Endothelial cell of umbilical vein (primary cell): ENCODE measurements around the gene TMEM63B. TPM values are rescaled to one million over a fixed set of nuclear protein-coding genes. Genes with fewer than 3 reads are reported as not detected.

Experiments used
- BruUV-seq: library from RNA; stranded (reverse); fragments of 400-500 nt; replicated peaks from 2 replicates; lab custom pipeline; 2021; lab: Mats Ljungman, UMichigan
- CTCF ChIA-PET: fragments of 300-600, 350-600 bp; sonication (Branson Sonifier 250); formaldehyde crosslinking; loops from one replicate; lab custom pipeline; 2021; ENCODE audit warnings: antibody characterized with exemption, inconsistent platforms; lab: Charles Lee
- POLR2A ChIA-PET: fragments of 300-600, 350-600 bp; sonication (Branson Sonifier 250); formaldehyde crosslinking; loops from one replicate; lab custom pipeline; 2021; ENCODE audit warnings: antibody characterized with exemption, inconsistent platforms; lab: Charles Lee
- DNase-seq: peaks from one replicate; pipeline ENCODE4 v3.0.0-alpha.2; 2011; ENCODE audit warnings: low read depth, low spot score
- FAIRE-seq: peaks from 2 replicates; lab custom pipeline; 2011; peaks lifted over from hg19 to GRCh38; lab: Jason Lieb, UNC
- H2AFZ ChIP-seq: 2 replicates; pipeline ENCODE4 v1.6.0; 2012; ENCODE audit warnings: low read depth, low read length, control low read depth, inconsistent platforms
- H3K27ac ChIP-seq: 2 replicates; pipeline ENCODE4 v1.5.1; 2011; ENCODE audit warnings: low read depth, mild to moderate bottlenecking, control low read depth, low read length, moderate library complexity; ENCODE audit not compliant: insufficient read depth
- H3K27me3 ChIP-seq, 2 experiments: 2 replicates each; pipeline versions ENCODE4 v1.6.0 to v1.6.1; 2011; ENCODE audit warnings: low read length in 2 of 2, mixed read lengths in 1 of 2; ENCODE audit not compliant: control insufficient read depth in 2 of 2, insufficient read depth in 2 of 2
- H3K36me3 ChIP-seq, 2 experiments: 2 replicates in 1 of 2; 3 replicates in 1 of 2; pipeline ENCODE4 v1.5.1; 2011; ENCODE audit warnings: low read length in 2 of 2, mild to moderate bottlenecking in 1 of 2, moderate library complexity in 1 of 2; ENCODE audit not compliant: control insufficient read depth in 2 of 2, insufficient read depth in 2 of 2; ENCODE audit errors: extremely low read depth in 1 of 2
- H3K4me1 ChIP-seq: 3 replicates; pipeline ENCODE4 v1.5.1; 2011; ENCODE audit warnings: mild to moderate bottlenecking, low read length; ENCODE audit not compliant: control insufficient read depth, insufficient read depth; ENCODE audit errors: extremely low read depth
- H3K4me2 ChIP-seq: 2 replicates; pipeline ENCODE4 v1.6.1; 2011; ENCODE audit warnings: low read length, control low read depth, mixed read lengths; ENCODE audit not compliant: insufficient read depth
- H3K4me3 ChIP-seq, 3 experiments: fragments of 200-600 bp in 1 of 3; sonication (generic), shearing (Covaris generic) in 1 of 3; replicated peaks in 1 of 3; 2 replicates each; pipeline ENCODE4 v1.5.1; 2011 to 2016; ENCODE audit warnings: control low read depth in 3 of 3, low read length in 3 of 3, mild to moderate bottlenecking in 2 of 3, inconsistent platforms in 1 of 3, low read depth in 1 of 3, moderate library complexity in 1 of 3; ENCODE audit not compliant: insufficient read depth in 1 of 3
- H3K79me2 ChIP-seq: 2 replicates; pipeline ENCODE4 v1.6.0; 2012; ENCODE audit warnings: low read length, inconsistent platforms; ENCODE audit not compliant: control insufficient read depth, insufficient read depth
- H3K9ac ChIP-seq: replicated peaks from 2 replicates; pipeline ENCODE3; 2011; ENCODE audit warnings: low read length, control low read depth; ENCODE audit not compliant: insufficient read depth; ENCODE audit errors: extremely low read depth
- H3K9me1 ChIP-seq: replicated peaks from 3 replicates; pipeline ENCODE4 v1.6.0; 2011; ENCODE audit warnings: mild to moderate bottlenecking, low read length; ENCODE audit not compliant: control insufficient read depth, insufficient read depth; ENCODE audit errors: extremely low read depth
- H3K9me3 ChIP-seq: replicated peaks from 2 replicates; pipeline ENCODE4 v1.5.1; 2012; ENCODE audit warnings: low read length, inconsistent platforms; ENCODE audit not compliant: control insufficient read depth, insufficient read depth
- H4K20me1 ChIP-seq: replicated peaks from 2 replicates; pipeline ENCODE3; 2011; ENCODE audit warnings: mild to moderate bottlenecking, low read length; ENCODE audit not compliant: control insufficient read depth, insufficient read depth; ENCODE audit errors: extremely low read depth
- CTCF ChIP-seq, 2 donors: IDR thresholded peaks; 1 replicate in 1 of 2; 2 replicates in 1 of 2; pipeline ENCODE4 v1.5.1; 2011; ENCODE audit warnings: low read length in 2 of 2, mild to moderate bottlenecking in 2 of 2, moderate library complexity in 2 of 2, control low read depth in 1 of 2, inconsistent platforms in 1 of 2, low read depth in 1 of 2; ENCODE audit not compliant: insufficient read depth in 1 of 2; ENCODE audit errors: extremely low read depth in 1 of 2
- EZH2 ChIP-seq: IDR thresholded peaks from 2 replicates; pipeline ENCODE4 v1.6.1; 2012; ENCODE audit warnings: borderline replicate concordance, low read depth, mild to moderate bottlenecking, moderate library complexity, low read length, inconsistent platforms; ENCODE audit not compliant: severe bottlenecking
- FOS ChIP-seq: IDR thresholded peaks from 2 replicates; pipeline ENCODE4 v1.6.1; 2011; ENCODE audit warnings: mild to moderate bottlenecking, low read length, moderate library complexity, borderline replicate concordance; ENCODE audit not compliant: insufficient read depth
- GATA2 ChIP-seq: IDR thresholded peaks from 2 replicates; pipeline ENCODE4 v1.7.0; 2011; ENCODE audit warnings: low read depth, mild to moderate bottlenecking, moderate library complexity, mixed read lengths, low read length; ENCODE audit not compliant: insufficient read length, insufficient read depth
- JUN ChIP-seq: IDR thresholded peaks from 2 replicates; pipeline ENCODE4 v1.6.1; 2011; ENCODE audit warnings: borderline replicate concordance, low read depth; ENCODE audit not compliant: insufficient read length, insufficient read depth
- MAX ChIP-seq: IDR thresholded peaks from 2 replicates; pipeline ENCODE4 v1.6.1; 2011; ENCODE audit not compliant: insufficient read depth, insufficient read length
- MYC ChIP-seq: IDR thresholded peaks from one replicate; pipeline ENCODE4 v1.6.1; 2011; ENCODE audit warnings: mild to moderate bottlenecking, low read depth, low read length
- POLR2A ChIP-seq: IDR thresholded peaks from 2 replicates; pipeline ENCODE4 v1.6.1; 2012; ENCODE audit warnings: low read depth, mild to moderate bottlenecking, control low read depth, low read length
- POLR2AphosphoS5 ChIP-seq: IDR thresholded peaks from 2 replicates; pipeline ENCODE4 v1.6.1; 2012; ENCODE audit warnings: low read depth, mild to moderate bottlenecking, control low read depth, low read length, moderate library complexity; ENCODE audit not compliant: insufficient read depth
- dilution Hi-C: fragments of 300-500 bp; cut with MboI; formaldehyde crosslinking; loops from one replicate; pipeline ENCODE4 v1.15.0; 2019; ENCODE audit warnings: low sequenced_read_pairs; ENCODE audit not compliant: extremely low pct_ligation_motif_present
- intact Hi-C: fragments of 100-400 bp; cut with micrococcal nuclease; formaldehyde crosslinking; loops from one replicate; pipeline ENCODE4 v1.10.0; 2022
- polyA plus RNA-seq, 4 experiments: library from polyadenylated mRNA; depleted of rRNA in 3 of 4; stranded (reverse) in 3 of 4; unstranded in 1 of 4; fragments of >200 nt; gene quantifications; 2 replicates each; pipeline versions ENCODE4 v1.2.1 to v1.2.3, GENCODE V29; 2011 to 2012; ENCODE audit warnings: missing spikeins in 1 of 4
- total RNA-seq: library from RNA; stranded (reverse); gene quantifications from 2 replicates; pipeline ENCODE4 v1.2.3, GENCODE V29; 2021

Gene TMEM63B
- total and polyA plus RNA-seq, 2 donors (not counting 3 experiments of a cell fraction or from before 2014, with no cell fraction given) = 49.7 to 56.1 TPM

GRCh38 chr6:44201638-44202303 is 74.4 kb downstream of the TMEM63B start:
- Histone ChIP-seq H3K4me1 (peaks cover 14% of the 10 kb centered on the region), H3K27ac (no peak overlapping the region), H3K9me3 (no peaks in the 10 kb centered on the region), H3K36me3 (no peaks in the 10 kb centered on the region), H3K9me1 (no peaks in the 10 kb centered on the region), H2AFZ (no peak overlapping the region), H3K27me3 (no peaks in the 10 kb centered on the region), H4K20me1 (no peaks in the 10 kb centered on the region), H3K4me2 (no peak overlapping the region), H3K79me2 (no peaks in the 10 kb centered on the region), H3K9ac (no peak overlapping the region), H3K4me3 (no peak overlapping the region)
- CTCF ChIA-PET = interaction anchor here (0.6 to 1.7 kb wide), 2 partner anchors 20 to 29 kb away, joined by 5 read pairs; no protein-coding TSS in a partner anchor
- dilution Hi-C loops = no loop called here
- DNase-seq (no peak), FAIRE-seq (no peak)
- intact Hi-C loops = no loop called here
- TF ChIP-seq POLR2A = no peak
- TF ChIP-seq CTCF (IDR thresholded peaks at IDR 0.05; ENCODE audit: extremely low read depth in 1 of 2, insufficient read depth in 1 of 2, low read depth in 1 of 2, low read length in 2 of 2) = no peak
- TF ChIP-seq GATA2 = no peak
- TF ChIP-seq JUN = no peak
- no peak for TF ChIP-seq MYC
- TF ChIP-seq POLR2AphosphoS5 = no peak
- TF ChIP-seq MAX = no peak
- no peak for TF ChIP-seq EZH2
- TF ChIP-seq FOS = no peak
- no TSS peak for BruUV-seq
- POLR2A ChIA-PET = no interaction called here
